Karpas-422 (cell line): Measurements from ENCODE around the gene VAMP3. TPM values are rescaled to one million over a fixed set of nuclear protein-coding genes. Genes with fewer than 3 reads are reported as not detected.

Experiments
- DNase-seq: peaks from one replicate; pipeline ENCODE4 v3.0.0-alpha.2; 2015
- H2AFZ ChIP-seq: fragments of 200-600 bp; sonication (generic); 2 replicates; pipeline ENCODE4 v1.6.1; 2014; ENCODE audit warnings: antibody characterized with exemption, low read length, mixed read lengths
- H3K27ac ChIP-seq: fragments of 200-600 bp; sonication (generic); 2 replicates; pipeline ENCODE4 v1.5.1; 2014; ENCODE audit warnings: mild to moderate bottlenecking, low read length, moderate library complexity
- H3K27me3 ChIP-seq: fragments of 200-600 bp; sonication (generic); 2 replicates; pipeline ENCODE4 v1.6.1; 2014; ENCODE audit warnings: low read length, mixed read lengths
- H3K36me3 ChIP-seq: fragments of 200-600 bp; sonication (generic); 2 replicates; pipeline ENCODE4 v1.6.1; 2014; ENCODE audit warnings: low read length, mixed read lengths; ENCODE audit not compliant: insufficient read depth
- H3K4me1 ChIP-seq: fragments of 200-600 bp; sonication (generic); 2 replicates; pipeline ENCODE4 v1.6.1; 2014; ENCODE audit warnings: mild to moderate bottlenecking, low read length, mixed read lengths
- H3K4me2 ChIP-seq: fragments of 200-600 bp; sonication (generic); 2 replicates; pipeline ENCODE4 v1.6.1; 2014; ENCODE audit warnings: low read length, low read depth, mild to moderate bottlenecking; ENCODE audit not compliant: poor library complexity, severe bottlenecking
- H3K4me3 ChIP-seq: fragments of 200-600 bp; sonication (generic); 2 replicates; pipeline ENCODE4 v1.5.1; 2014; ENCODE audit warnings: mild to moderate bottlenecking, antibody characterized with exemption, low read length, mixed read lengths
- H3K79me2 ChIP-seq: fragments of 200-600 bp; sonication (generic); 2 replicates; pipeline ENCODE4 v1.6.1; 2014; ENCODE audit warnings: mild to moderate bottlenecking, low read length, mixed read lengths
- H3K9ac ChIP-seq: fragments of 200-600 bp; sonication (generic); 2 replicates; pipeline ENCODE4 v1.6.0; 2014; ENCODE audit warnings: low read length
- H3K9me2 ChIP-seq: fragments of 200-600 bp; sonication (generic), shearing (Covaris generic); replicated peaks from 2 replicates; pipeline ENCODE4 v1.6.0; 2014; ENCODE audit warnings: mild to moderate bottlenecking, low read length, moderate library complexity; ENCODE audit not compliant: insufficient read depth
- H3K9me3 ChIP-seq: fragments of 300-700, 200-600 bp; sonication (generic); 2 replicates; pipeline ENCODE4 v1.6.1; 2014; ENCODE audit warnings: low read length, mixed read lengths
- H4K20me1 ChIP-seq: fragments of 200-600 bp; sonication (generic); 2 replicates; pipeline ENCODE4 v1.6.1; 2014; ENCODE audit warnings: mild to moderate bottlenecking, antibody characterized with exemption, low read length, low read depth; ENCODE audit not compliant: insufficient read depth
- total RNA-seq: library from RNA; depleted of rRNA; stranded (reverse); fragments of >200 nt; shearing (Covaris generic); gene quantifications from 2 replicates; pipeline ENCODE4 v1.2.3, GENCODE V29; 2014; ENCODE audit warnings: low replicate concordance

VAMP3 gene
- total RNA-seq, 1 experiment from 2014 or later = 14.9 TPM

GRCh38 chr1:7738044-7738443, 33.1 kb upstream of the VAMP3 start:
- no peaks in the 10 kb centered on the region for H3K9me3 ChIP-seq
- DNase-seq = no peak

GRCh38 chr1:7743346-7743745, 27.8 kb upstream of the VAMP3 start:
- Histone ChIP-seq H3K4me1 (0 out of 2 replicates have a peak, but pooled peaks cover 3% of the 10 kb centered on the region), H3K4me3 (no peak overlapping the region), H2AFZ (no peak overlapping the region), H4K20me1 (no peaks in the 10 kb centered on the region), H3K36me3 (no peaks in the 10 kb centered on the region), H3K27ac (no peak overlapping the region), H3K4me2 (no peak overlapping the region), H3K27me3 (no peaks in the 10 kb centered on the region), H3K79me2 (no peaks in the 10 kb centered on the region), H3K9ac (no peak overlapping the region), H3K9me2 (no peaks in the 10 kb centered on the region), H3K9me3 (no peaks in the 10 kb centered on the region)
- no peak for DNase-seq

More at GRCh38 chr1:7738044-7738443, 33.1 kb upstream of the VAMP3 start:
- H4K20me1 ChIP-seq = no peaks in the 10 kb centered on the region
- no peak overlapping the region for H3K27ac ChIP-seq
- no peaks in the 10 kb centered on the region for H3K36me3 ChIP-seq
- H3K9ac ChIP-seq = no peak overlapping the region
- H3K4me2 ChIP-seq = no peak overlapping the region
- no peaks in the 10 kb centered on the region for H3K9me2 ChIP-seq
- H3K4me3 ChIP-seq = no peak overlapping the region
- H3K27me3 ChIP-seq = no peaks in the 10 kb centered on the region
- 0 out of 2 replicates have a peak, but pooled peaks cover 3% of the 10 kb centered on the region for H3K4me1 ChIP-seq
- no peaks in the 10 kb centered on the region for H3K79me2 ChIP-seq
- no peak overlapping the region for H2AFZ ChIP-seq

- H3K9ac ChIP-seq = no peak overlapping the region
- H3K4me1 ChIP-seq = 0 out of 2 replicates have a peak, but pooled peaks cover 6% of the 10 kb centered on the region
- no peaks in the 10 kb centered on the region for H3K9me2 ChIP-seq
- no peaks in the 10 kb centered on the region for H4K20me1 ChIP-seq
- no peak for DNase-seq
- no peak overlapping the region for H3K4me2 ChIP-seq
- H3K36me3 ChIP-seq = no peaks in the 10 kb centered on the region
- no peaks in the 10 kb centered on the region for H3K9me3 ChIP-seq
- no peak overlapping the region for H3K4me3 ChIP-seq
- no peak overlapping the region for H3K27ac ChIP-seq
- no peaks in the 10 kb centered on the region for H3K27me3 ChIP-seq
- H2AFZ ChIP-seq = no peak overlapping the region
- H3K79me2 ChIP-seq = no peaks in the 10 kb centered on the region
Measured at GRCh38 chr1:7744882-7745281, 26.2 kb upstream of the VAMP3 start.

- H3K27ac ChIP-seq = no peak overlapping the region
- 0 out of 2 replicates have a peak, but pooled peaks cover 5% of the 10 kb centered on the region for H3K4me1 ChIP-seq
- no peak overlapping the region for H2AFZ ChIP-seq
- H4K20me1 ChIP-seq = no peaks in the 10 kb centered on the region
- no peaks in the 10 kb centered on the region for H3K36me3 ChIP-seq
- no peaks in the 10 kb centered on the region for H3K79me2 ChIP-seq
- H3K27me3 ChIP-seq = no peaks in the 10 kb centered on the region
- no peaks in the 10 kb centered on the region for H3K9me3 ChIP-seq
- no peaks in the 10 kb centered on the region for H3K9me2 ChIP-seq
- no peak overlapping the region for H3K4me3 ChIP-seq
- no peak overlapping the region for H3K9ac ChIP-seq
- DNase-seq = no peak
- no peak overlapping the region for H3K4me2 ChIP-seq
Measured at GRCh38 chr1:7745783-7746182, 25.3 kb upstream of the VAMP3 start.

- Histone ChIP-seq H3K9ac (no peak overlapping the region), H3K4me1 (0 out of 2 replicates have a peak, but pooled peaks cover 3% of the 10 kb centered on the region), H3K27ac (no peak overlapping the region), H3K36me3 (no peaks in the 10 kb centered on the region), H3K79me2 (no peaks in the 10 kb centered on the region), H3K9me2 (no peaks in the 10 kb centered on the region), H3K9me3 (no peaks in the 10 kb centered on the region), H3K4me2 (no peak overlapping the region), H2AFZ (no peak overlapping the region), H4K20me1 (no peaks in the 10 kb centered on the region), H3K27me3 (no peaks in the 10 kb centered on the region), H3K4me3 (no peak overlapping the region)
- no peak for DNase-seq
Measured at GRCh38 chr1:7747605-7748004, 23.5 kb upstream of the VAMP3 start.

GRCh38 chr1:7749126-7749525, 22.0 kb upstream of the VAMP3 start:
- DNase-seq = no peak
- H3K27ac ChIP-seq = no peak overlapping the region
- no peaks in the 10 kb centered on the region for H3K27me3 ChIP-seq
- H3K4me2 ChIP-seq = no peak overlapping the region
- H3K9me2 ChIP-seq = no peaks in the 10 kb centered on the region
- H3K79me2 ChIP-seq = no peaks in the 10 kb centered on the region
- 0 out of 2 replicates have a peak, but pooled peaks cover 3% of the 10 kb centered on the region for H3K4me1 ChIP-seq
- no peak overlapping the region for H3K4me3 ChIP-seq
- H3K9ac ChIP-seq = no peak overlapping the region
- H4K20me1 ChIP-seq = no peaks in the 10 kb centered on the region
- no peak overlapping the region for H2AFZ ChIP-seq
- H3K36me3 ChIP-seq = no peaks in the 10 kb centered on the region
- no peaks in the 10 kb centered on the region for H3K9me3 ChIP-seq

GRCh38 chr1:7751174-7751573, 19.9 kb upstream of the VAMP3 start:
- no peaks in the 10 kb centered on the region for H3K9me2 ChIP-seq
- DNase-seq = no peak
- no peak overlapping the region for H3K27ac ChIP-seq
- no peak overlapping the region for H3K4me2 ChIP-seq
- 0 out of 2 replicates have a peak, but pooled peaks cover 3% of the 10 kb centered on the region for H3K4me1 ChIP-seq
- no peak overlapping the region for H3K9ac ChIP-seq
- H3K4me3 ChIP-seq = no peak overlapping the region
- no peaks in the 10 kb centered on the region for H3K9me3 ChIP-seq
- H2AFZ ChIP-seq = no peak overlapping the region
- H3K36me3 ChIP-seq = no peaks in the 10 kb centered on the region
- H3K27me3 ChIP-seq = no peaks in the 10 kb centered on the region
- H4K20me1 ChIP-seq = no peaks in the 10 kb centered on the region
- H3K79me2 ChIP-seq = no peaks in the 10 kb centered on the region

- Histone ChIP-seq H3K27me3 (no peaks in the 10 kb centered on the region), H3K9me2 (no peaks in the 10 kb centered on the region), H3K79me2 (no peaks in the 10 kb centered on the region), H3K9me3 (no peaks in the 10 kb centered on the region), H3K4me3 (no peak overlapping the region), H4K20me1 (no peaks in the 10 kb centered on the region), H3K9ac (no peak overlapping the region), H3K36me3 (no peaks in the 10 kb centered on the region), H2AFZ (no peak overlapping the region), H3K27ac (no peak overlapping the region), H3K4me1 (0 out of 2 replicates have a peak, but pooled peaks cover 3% of the 10 kb centered on the region), H3K4me2 (no peak overlapping the region)
- DNase-seq = peak; percentile 78
Measured at GRCh38 chr1:7752512-7753417, 18.3 kb upstream of the VAMP3 start.
